Adrenal gland (tissue), 12 donors: Measurements from ENCODE around the gene UBE2H. TPM values are rescaled to one million over a fixed set of nuclear protein-coding genes. Genes with fewer than 3 reads are reported as not detected.

Experiments used
- DNase-seq, 7 donors: peaks; one replicate each; pipeline ENCODE4 v3.0.0-alpha.2; 2019 to 2020
- H3K27ac ChIP-seq, 5 donors: fragments of 200-600 bp; sonication (generic) in 4 of 5; 1 replicate in 3 of 5; 2 replicates in 2 of 5; pipeline versions ENCODE4 v1.5.1 to v1.8.0; 2016 to 2020; ENCODE audit warnings: mild to moderate bottlenecking in 1 of 5
- H3K27me3 ChIP-seq: fragments of 200-600 bp; 2 replicates; pipeline ENCODE4 v1.8.0; 2021
- H3K36me3 ChIP-seq, 2 donors: fragments of 200-600 bp; replicated peaks in 1 of 2; 1 replicate in 1 of 2; 2 replicates in 1 of 2; pipeline versions ENCODE4 v1.5.1 to v1.8.0; 2018 to 2022
- H3K4me1 ChIP-seq, 2 donors: fragments of 200-600 bp; replicated peaks in 1 of 2; 1 replicate in 1 of 2; 2 replicates in 1 of 2; pipeline versions ENCODE4 v1.5.1 to v1.8.0; 2018 to 2021
- H3K4me3 ChIP-seq, 4 donors: fragments of 200-600 bp; sonication (generic) in 3 of 4; one replicate each; pipeline ENCODE4 v1.5.1; 2016 to 2018
- H3K9me3 ChIP-seq, 3 donors: fragments of 200-600 bp; sonication (generic) in 1 of 3; replicated peaks in 1 of 3; 1 replicate in 2 of 3; 2 replicates in 1 of 3; pipeline versions ENCODE4 v1.5.1 to v1.8.0; 2016 to 2021
- POLR2A ChIP-seq, 2 donors: fragments of 450-650 bp; IDR thresholded peaks; one replicate each; pipeline ENCODE4 v1.6.1; 2017; ENCODE audit warnings: antibody characterized with exemption in 2 of 2, mild to moderate bottlenecking in 2 of 2, moderate library complexity in 1 of 2
- WGBS, 4 donors: extraction: QIAGEN DNeasy Blood & Tissue Kit in 2 of 4; methylation state at CpG; one replicate each; pipeline versions ENCODE4 v1.1.5 to v1.1.7; 2013 to 2017; 5-methylcytosine and 5-hydroxymethylcytosine counted together
- intact Hi-C, 2 donors: fragments of 100-400 bp; cut with DNase I; formaldehyde crosslinking; loops; one replicate each; pipeline versions ENCODE4 v1.14.1 to v1.15.0; 2022 to 2023
- polyA plus RNA-seq, 3 donors: library from polyadenylated mRNA; stranded (reverse); fragments of 200-250 nt in 2 of 3; fragments of 350-450 nt in 1 of 3; fragmentation: Illumina TruSeq in 1 of 3; extraction: RNeasy Lipid Tissue Mini Kit (QIAGEN cat#74804) in 1 of 3; gene quantifications; one replicate each; pipeline ENCODE4 v1.2.3, GENCODE V29; 2013 to 2014
- total RNA-seq, 9 donors: library from RNA; depleted of rRNA in 4 of 9; stranded (reverse); fragments of >200 nt in 4 of 9; fragments of 120-200 nt in 1 of 9; fragmentation: NEBNext Ultra II Directional in 1 of 9; extraction: Animal tissue kit (Norgen Biotek cat#: 25700) in 1 of 9; gene quantifications; one replicate each; pipeline versions ENCODE4 v1.1.0 to v1.2.4, GENCODE V29; 2013 to 2023
- TF ChIP-seq, protein P1 (sequence below), 6 experiments: fragments of 450-650 bp in 4 of 6; fragments of 200-600 bp in 2 of 6; sonication (generic) in 1 of 6; IDR thresholded peaks; 1 replicate in 5 of 6; 2 replicates in 1 of 6; pipeline versions ENCODE4 v1.5.1 to v1.8.0; 2016 to 2021; ENCODE audit warnings: antibody characterized with exemption in 6 of 6, mild to moderate bottlenecking in 2 of 6, moderate library complexity in 1 of 6
- donor health status: healthy with polysubstance abuse.
- donor health status: Bipolar disorder and iron deficiency.
- donor health status: DM: yes; HTN: yes; CAD: no.
- donor health status: DM: no; HTN: no; CAD: no.
- donor health status: DM: no; HTN: no; CAD: no.
- donor health status: DM: yes; HTN: yes; CAD: no.

UBE2H gene
- total and polyA plus RNA-seq, 12 donors: 48.3 to 392 (median 143) TPM

- Histone ChIP-seq H3K4me3 (no peak overlapping the region), H3K27ac (peak overlapping the region in 3 of 5 donors; percentile 41 to 49 (median 42)), H3K27me3 (no peaks in the 10 kb centered on the region), H3K4me1 (peaks cover 23 to 65% of the 10 kb centered on the region in 2 donors), H3K36me3 (peaks cover 0 to 6% of the 10 kb centered on the region in 2 donors), H3K9me3 (no peaks in the 10 kb centered on the region)
- peak in 2 of 7 donors; percentile 36 to 45 for DNase-seq
- intact Hi-C loops: no loop called here
- TF ChIP-seq, protein P1, sequence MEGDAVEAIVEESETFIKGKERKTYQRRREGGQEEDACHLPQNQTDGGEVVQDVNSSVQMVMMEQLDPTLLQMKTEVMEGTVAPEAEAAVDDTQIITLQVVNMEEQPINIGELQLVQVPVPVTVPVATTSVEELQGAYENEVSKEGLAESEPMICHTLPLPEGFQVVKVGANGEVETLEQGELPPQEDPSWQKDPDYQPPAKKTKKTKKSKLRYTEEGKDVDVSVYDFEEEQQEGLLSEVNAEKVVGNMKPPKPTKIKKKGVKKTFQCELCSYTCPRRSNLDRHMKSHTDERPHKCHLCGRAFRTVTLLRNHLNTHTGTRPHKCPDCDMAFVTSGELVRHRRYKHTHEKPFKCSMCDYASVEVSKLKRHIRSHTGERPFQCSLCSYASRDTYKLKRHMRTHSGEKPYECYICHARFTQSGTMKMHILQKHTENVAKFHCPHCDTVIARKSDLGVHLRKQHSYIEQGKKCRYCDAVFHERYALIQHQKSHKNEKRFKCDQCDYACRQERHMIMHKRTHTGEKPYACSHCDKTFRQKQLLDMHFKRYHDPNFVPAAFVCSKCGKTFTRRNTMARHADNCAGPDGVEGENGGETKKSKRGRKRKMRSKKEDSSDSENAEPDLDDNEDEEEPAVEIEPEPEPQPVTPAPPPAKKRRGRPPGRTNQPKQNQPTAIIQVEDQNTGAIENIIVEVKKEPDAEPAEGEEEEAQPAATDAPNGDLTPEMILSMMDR (IDR thresholded peaks at IDR 0.05): no peak
- no peak for TF ChIP-seq POLR2A (IDR thresholded peaks at IDR 0.05)
- 67 to 71% (median 69%) methylated on average over 5 of the region's 5 CpGs for WGBS, 4 donors
These were observed 63.5 kb downstream of the UBE2H start for GRCh38 chr7:129889133-129889844.

GRCh38 chr7:129887865-129888264 lies 64.9 kb downstream of the UBE2H start:
- H3K4me3 ChIP-seq: no peak overlapping the region
- peaks cover 0 to 6% of the 10 kb centered on the region in 2 donors for H3K36me3 ChIP-seq
- TF ChIP-seq, protein P1 (IDR thresholded peaks at IDR 0.05): no peak
- no peak for TF ChIP-seq POLR2A (IDR thresholded peaks at IDR 0.05)
- no peaks in the 10 kb centered on the region for H3K9me3 ChIP-seq
- no peak for DNase-seq
- intact Hi-C loops: no loop called here
- peaks cover 23 to 51% of the 10 kb centered on the region in 2 donors for H3K4me1 ChIP-seq
- WGBS, 4 donors: 89 to 95% (median 90%) methylated on average over 1 of the region's 1 CpG
- H3K27me3 ChIP-seq: no peaks in the 10 kb centered on the region
- H3K27ac ChIP-seq: peak overlapping the region in 1 of 5 donors; percentile 35

DNA sequence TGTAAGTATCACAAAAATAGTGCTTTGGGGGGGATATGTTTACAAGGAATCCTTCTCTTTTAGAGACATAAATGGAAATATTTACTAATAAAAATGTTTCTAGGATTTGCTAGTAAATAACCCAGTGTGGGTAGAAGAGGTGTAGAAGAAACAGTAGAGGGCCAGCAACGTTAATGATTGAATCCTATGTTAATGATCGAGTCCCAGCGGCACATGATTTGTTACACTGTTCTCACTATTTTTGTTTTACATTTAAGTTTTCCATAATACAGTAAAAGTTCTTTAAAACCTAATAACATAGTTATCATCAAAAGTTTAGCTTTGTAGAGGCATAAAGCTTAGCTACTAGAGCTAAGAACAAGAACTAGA lies 66.0 kb downstream of the UBE2H start:
- Histone ChIP-seq H3K27ac (peak overlapping the region in 1 of 5 donors; percentile 58), H3K9me3 (no peaks in the 10 kb centered on the region), H3K36me3 (peaks cover 0 to 6% of the 10 kb centered on the region in 2 donors), H3K4me3 (no peak overlapping the region), H3K4me1 (peaks cover 23 to 54% of the 10 kb centered on the region in 2 donors), H3K27me3 (no peaks in the 10 kb centered on the region)
- intact Hi-C loops: no loop called here
- no peak for DNase-seq
- TF ChIP-seq POLR2A (IDR thresholded peaks at IDR 0.05): no peak
- TF ChIP-seq, protein P1 (IDR thresholded peaks at IDR 0.05): no peak
- 73 to 81% (median 77%) methylated on average over 3 of the region's 3 CpGs for WGBS, 4 donors

GRCh38 chr7:129886167-129886817 lies 66.5 kb downstream of the UBE2H start:
- Histone ChIP-seq H3K27ac (peak overlapping the region in 4 of 5 donors; percentile 44 to 58 (median 57)), H3K4me3 (no peak overlapping the region), H3K9me3 (no peaks in the 10 kb centered on the region), H3K27me3 (no peaks in the 10 kb centered on the region), H3K36me3 (peaks cover 0 to 6% of the 10 kb centered on the region in 2 donors), H3K4me1 (peaks cover 23 to 54% of the 10 kb centered on the region in 2 donors)
- intact Hi-C loops: no loop called here
- TF ChIP-seq, protein P1 (IDR thresholded peaks at IDR 0.05): no peak
- TF ChIP-seq POLR2A (IDR thresholded peaks at IDR 0.05): no peak
- DNase-seq: no peak
- 32 to 50% (median 41%) methylated on average over 3 of the region's 3 CpGs for WGBS, 4 donors
